GM21825 (cell line): Measurements from ENCODE around the gene ILDR1.
A peak's percentile ranks its signal among the peaks of the same experiment; 100 is the strongest.
"Not testable (repeated sequence)": the region's sequence is repeated elsewhere in the genome, so short reads cannot be mapped to it uniquely, and the experiment has no call there.

Experiments
- ATAC-seq: cut with Tn5 transposase; IDR thresholded peaks from one replicate; pipeline ENCODE4 v1.9.1; 2021; ENCODE audit warnings: mild to moderate bottlenecking, moderate library complexity; ENCODE audit not compliant: unreplicated experiment

The ILDR1 gene

GRCh38 chr3:122021811-122022401, at the start of gene ILDR1:
Gene ILDR1, minus strand, starts transcription at chr3:122022247. Its CDS starts 170 bp downstream, at chr3:122022077.
- ATAC-seq = peak; percentile 47

GRCh38 chr3:122067588-122068240, 45.7 kb upstream of the ILDR1 start:
- ATAC-seq = no peak

GRCh38 chr3:122067214-122067550, 45.1 kb upstream of the ILDR1 start:
- peak; percentile 51 for ATAC-seq

- peak; percentile 7 for ATAC-seq
Observed at GRCh38 chr3:122066331-122067213, 44.5 kb upstream of the ILDR1 start.

- no peak for ATAC-seq
Observed at GRCh38 chr3:122064326-122064725, 42.3 kb upstream of the ILDR1 start.

GRCh38 chr3:122063908-122064307, 41.9 kb upstream of the ILDR1 start:
- ATAC-seq = no peak

- ATAC-seq = no peak
Observed at GRCh38 chr3:122060040-122060698, 38.1 kb upstream of the ILDR1 start.

- no peak for ATAC-seq
Observed at GRCh38 chr3:122058294-122058693, 36.2 kb upstream of the ILDR1 start.

- no peak for ATAC-seq
Observed at GRCh38 chr3:122057671-122058070, 35.6 kb upstream of the ILDR1 start.

- ATAC-seq = peak; percentile 86
Observed at GRCh38 chr3:122055215-122055614, 33.2 kb upstream of the ILDR1 start, which contains the start of gene CD86. Gene CD86, plus strand, starts transcription at chr3:122055362. Its CDS starts 128 bp downstream, at chr3:122055490.

GRCh38 chr3:122052968-122053367, 30.9 kb upstream of the ILDR1 start:
- peak; percentile 40 for ATAC-seq

GRCh38 chr3:122047773-122048172, 25.7 kb upstream of the ILDR1 start:
- not testable (repeated sequence) for ATAC-seq

GRCh38 chr3:122047296-122047695, 25.2 kb upstream of the ILDR1 start:
- ATAC-seq = not testable (repeated sequence)

- ATAC-seq = no peak
Observed at GRCh38 chr3:122033023-122033422, 11.0 kb upstream of the ILDR1 start.

- no peak for ATAC-seq
Observed at GRCh38 chr3:122032531-122032930, 10.5 kb upstream of the ILDR1 start.

- ATAC-seq = peak; percentile 34
Observed at GRCh38 chr3:122031123-122031468, 9.0 kb upstream of the ILDR1 start.

GRCh38 chr3:122030381-122031122, 8.5 kb upstream of the ILDR1 start:
- ATAC-seq = peak; percentile 59

GRCh38 chr3:122025296-122025695, 3.2 kb upstream of the ILDR1 start:
- ATAC-seq = peak; percentile 68

- no peak for ATAC-seq
Observed at GRCh38 chr3:122024800-122025199, 2.8 kb upstream of the ILDR1 start.

- ATAC-seq = no peak
Observed at GRCh38 chr3:122023335-122023910, 1.4 kb upstream of the ILDR1 start.
